Nephron (organoid): ENCODE data around the gene EGF.

Experiments used
- H3K27ac Mint-ChIP-seq, 3 experiments: 2 replicates each; pipeline ENCODE4 v1.8.0; 2020; ENCODE audit warnings: mixed read lengths in 3 of 3, mild to moderate bottlenecking in 2 of 3, moderate library complexity in 1 of 3
- H3K27me3 Mint-ChIP-seq: 2 replicates; pipeline ENCODE4 v1.8.0; 2021; ENCODE audit warnings: low read depth, mild to moderate bottlenecking, moderate library complexity, mixed read lengths
- H3K36me3 Mint-ChIP-seq: 2 replicates; pipeline ENCODE4 v1.8.0; 2020; ENCODE audit warnings: low read depth, mixed read lengths
- H3K4me1 Mint-ChIP-seq: 2 replicates; pipeline ENCODE4 v1.8.0; 2020; ENCODE audit warnings: mixed read lengths
- H3K4me3 Mint-ChIP-seq, 3 experiments: 2 replicates each; pipeline ENCODE4 v1.8.0; 2020; ENCODE audit warnings: mild to moderate bottlenecking in 3 of 3, mixed read lengths in 3 of 3, moderate library complexity in 2 of 3
- H3K9me3 Mint-ChIP-seq: 2 replicates; pipeline ENCODE4 v1.8.0; 2020; ENCODE audit warnings: mixed read lengths
- TF ChIP-seq, protein P1 (sequence below), 3 experiments: fragments of 200-600 bp; sonication (generic); IDR thresholded peaks; one replicate each; pipeline ENCODE4 v1.5.0; 2021; ENCODE audit warnings: antibody characterized with exemption in 3 of 3; ENCODE audit not compliant: unreplicated experiment in 3 of 3

Gene EGF

DNA sequence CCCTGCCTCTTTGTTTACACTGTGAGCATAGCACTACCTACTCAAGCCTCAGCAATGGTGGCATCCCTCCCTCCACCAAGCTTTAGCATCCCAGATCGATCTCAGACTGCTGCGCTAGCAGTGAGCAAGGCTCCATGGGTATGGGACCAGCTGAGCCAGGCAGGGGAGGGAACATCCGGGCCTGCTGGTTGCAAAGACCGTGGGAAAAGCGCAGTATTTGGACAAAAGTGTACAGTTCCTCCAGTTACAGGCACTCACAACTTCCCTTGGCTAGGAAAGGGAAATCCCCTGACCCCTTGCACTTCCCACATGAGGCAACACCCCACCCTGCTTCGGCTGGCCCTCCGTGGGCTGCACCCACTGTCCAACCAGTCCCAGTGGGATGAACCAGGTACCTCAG, 26.5 kb downstream of the EGF start:
- Mint-ChIP-seq H3K9me3 (peaks cover 27% of the 10 kb centered on the region), H3K4me3 (no peak overlapping the region), H3K27ac (no peak overlapping the region), H3K36me3 (no peaks in the 10 kb centered on the region), H3K4me1 (no peaks in the 10 kb centered on the region), H3K27me3 (peaks cover 4% of the 10 kb centered on the region)
- TF ChIP-seq, protein P1, sequence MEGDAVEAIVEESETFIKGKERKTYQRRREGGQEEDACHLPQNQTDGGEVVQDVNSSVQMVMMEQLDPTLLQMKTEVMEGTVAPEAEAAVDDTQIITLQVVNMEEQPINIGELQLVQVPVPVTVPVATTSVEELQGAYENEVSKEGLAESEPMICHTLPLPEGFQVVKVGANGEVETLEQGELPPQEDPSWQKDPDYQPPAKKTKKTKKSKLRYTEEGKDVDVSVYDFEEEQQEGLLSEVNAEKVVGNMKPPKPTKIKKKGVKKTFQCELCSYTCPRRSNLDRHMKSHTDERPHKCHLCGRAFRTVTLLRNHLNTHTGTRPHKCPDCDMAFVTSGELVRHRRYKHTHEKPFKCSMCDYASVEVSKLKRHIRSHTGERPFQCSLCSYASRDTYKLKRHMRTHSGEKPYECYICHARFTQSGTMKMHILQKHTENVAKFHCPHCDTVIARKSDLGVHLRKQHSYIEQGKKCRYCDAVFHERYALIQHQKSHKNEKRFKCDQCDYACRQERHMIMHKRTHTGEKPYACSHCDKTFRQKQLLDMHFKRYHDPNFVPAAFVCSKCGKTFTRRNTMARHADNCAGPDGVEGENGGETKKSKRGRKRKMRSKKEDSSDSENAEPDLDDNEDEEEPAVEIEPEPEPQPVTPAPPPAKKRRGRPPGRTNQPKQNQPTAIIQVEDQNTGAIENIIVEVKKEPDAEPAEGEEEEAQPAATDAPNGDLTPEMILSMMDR (IDR thresholded peaks at IDR 0.05; ENCODE audit: unreplicated experiment in 3 of 3): no peak

DNA sequence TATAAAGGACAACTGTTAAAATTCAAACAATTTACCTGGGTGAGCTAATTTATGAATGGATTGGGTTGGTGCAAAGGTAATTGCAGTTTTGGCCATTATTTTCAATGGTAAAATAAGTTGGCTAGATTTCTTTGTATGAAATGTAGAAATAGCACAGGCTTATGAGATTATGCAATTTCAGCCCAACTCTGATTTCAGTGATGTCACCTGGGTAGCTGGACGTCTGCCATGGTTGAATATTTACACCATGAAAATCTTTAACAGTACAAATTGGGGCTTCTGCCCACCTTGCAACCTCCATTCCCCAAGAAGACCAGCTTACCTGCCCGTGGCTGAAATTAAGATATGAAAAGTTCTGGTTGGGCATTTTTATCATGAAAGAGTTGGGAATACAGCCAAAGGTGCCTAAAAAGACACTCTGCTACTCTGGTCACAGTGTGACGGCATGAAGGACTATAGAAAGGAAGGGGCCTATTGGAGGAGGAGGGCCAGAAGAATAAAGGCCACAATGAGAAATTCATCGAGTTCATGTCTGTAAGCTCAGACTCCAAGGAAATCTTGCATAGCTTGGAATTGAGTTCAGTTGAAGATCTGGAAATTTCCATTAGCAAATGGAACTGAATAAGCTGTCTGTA, 29.7 kb downstream of the EGF start:
- Mint-ChIP-seq H3K36me3 (no peaks in the 10 kb centered on the region), H3K27ac (no peak overlapping the region), H3K4me1 (no peaks in the 10 kb centered on the region), H3K4me3 (no peak overlapping the region), H3K27me3 (no peaks in the 10 kb centered on the region), H3K9me3 (peaks cover under 1% of the 10 kb centered on the region)
- TF ChIP-seq, protein P1 (IDR thresholded peaks at IDR 0.05; ENCODE audit: unreplicated experiment in 3 of 3): no peak

DNA sequence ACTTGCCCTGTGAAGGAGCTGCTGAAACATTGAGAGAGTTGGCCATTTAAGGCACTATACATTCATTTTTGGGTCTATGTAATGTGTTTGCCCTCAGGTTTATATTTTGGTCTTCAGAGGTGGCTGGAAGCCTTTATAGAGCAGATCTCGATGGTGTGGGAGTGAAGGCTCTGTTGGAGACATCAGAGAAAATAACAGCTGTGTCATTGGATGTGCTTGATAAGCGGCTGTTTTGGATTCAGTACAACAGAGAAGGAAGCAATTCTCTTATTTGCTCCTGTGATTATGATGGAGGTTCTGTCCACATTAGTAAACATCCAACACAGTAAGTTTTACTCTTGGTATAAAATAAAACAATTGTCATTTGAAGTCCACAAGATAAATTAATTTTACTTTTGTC, 31.1 kb downstream of the EGF start:
- Mint-ChIP-seq H3K36me3 (no peaks in the 10 kb centered on the region), H3K27ac (no peak overlapping the region), H3K4me3 (no peak overlapping the region), H3K27me3 (no peaks in the 10 kb centered on the region), H3K9me3 (no peaks in the 10 kb centered on the region), H3K4me1 (no peaks in the 10 kb centered on the region)
- TF ChIP-seq, protein P1 (IDR thresholded peaks at IDR 0.05; ENCODE audit: unreplicated experiment in 3 of 3): no peak

DNA sequence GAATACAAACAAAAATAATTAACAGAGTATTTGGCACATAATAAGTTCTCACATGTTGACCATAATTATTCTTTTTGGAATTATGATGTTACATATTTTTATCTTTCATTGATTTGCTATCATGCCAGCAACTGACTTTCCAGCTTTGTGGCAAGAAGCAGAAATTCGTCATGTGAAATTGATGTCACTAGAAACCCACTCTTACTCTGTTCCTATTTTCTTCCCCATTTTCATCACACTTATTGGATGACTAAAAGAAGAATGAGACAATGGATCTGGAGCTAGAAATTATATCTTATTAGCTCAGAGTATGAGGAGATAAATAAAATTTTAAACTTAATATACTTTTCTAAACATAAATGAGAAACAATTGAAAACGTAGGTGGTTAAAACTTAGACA, 31.9 kb downstream of the EGF start:
- Mint-ChIP-seq H3K27ac (no peak overlapping the region), H3K27me3 (no peaks in the 10 kb centered on the region), H3K4me3 (no peak overlapping the region), H3K9me3 (no peaks in the 10 kb centered on the region), H3K4me1 (no peaks in the 10 kb centered on the region), H3K36me3 (no peaks in the 10 kb centered on the region)
- TF ChIP-seq, protein P1 (IDR thresholded peaks at IDR 0.05; ENCODE audit: unreplicated experiment in 3 of 3): no peak

DNA sequence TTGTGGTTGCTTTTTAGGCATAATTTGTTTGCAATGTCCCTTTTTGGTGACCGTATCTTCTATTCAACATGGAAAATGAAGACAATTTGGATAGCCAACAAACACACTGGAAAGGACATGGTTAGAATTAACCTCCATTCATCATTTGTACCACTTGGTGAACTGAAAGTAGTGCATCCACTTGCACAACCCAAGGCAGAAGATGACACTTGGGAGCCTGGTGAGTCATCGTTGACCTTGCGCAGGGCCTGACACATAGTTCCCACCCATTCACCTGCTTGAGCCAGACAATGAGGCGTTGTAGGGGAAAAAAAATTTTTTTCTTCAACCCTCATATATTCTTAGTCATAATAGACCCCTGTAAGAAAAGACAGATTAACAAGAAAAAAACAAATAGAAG, 32.4 kb downstream of the EGF start:
- TF ChIP-seq, protein P1 (IDR thresholded peaks at IDR 0.05; ENCODE audit: unreplicated experiment in 3 of 3): no peak
- Mint-ChIP-seq H3K4me3 (no peak overlapping the region), H3K9me3 (no peaks in the 10 kb centered on the region), H3K36me3 (no peaks in the 10 kb centered on the region), H3K27ac (no peak overlapping the region), H3K27me3 (no peaks in the 10 kb centered on the region), H3K4me1 (no peaks in the 10 kb centered on the region)

DNA sequence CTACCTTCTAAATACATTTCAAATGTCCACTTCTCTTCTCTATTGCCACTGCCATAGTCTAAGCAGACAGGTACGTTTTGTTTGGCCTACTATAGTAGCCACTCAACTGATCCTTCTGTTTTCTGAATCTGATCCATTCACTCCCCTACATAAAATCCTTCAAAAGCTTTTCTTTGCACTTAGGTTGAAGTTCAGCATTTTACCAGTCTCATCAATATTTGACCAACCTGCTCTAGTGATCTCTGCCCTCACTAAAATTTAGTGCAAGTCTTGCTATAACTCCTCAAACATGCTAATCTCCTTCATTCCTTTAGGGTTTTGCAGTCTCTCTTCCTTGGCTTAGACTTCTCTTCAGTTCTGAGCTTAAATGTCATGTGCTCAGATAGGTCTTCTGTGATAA, 33.4 kb downstream of the EGF start:
- H3K4me1 Mint-ChIP-seq: no peaks in the 10 kb centered on the region
- no peaks in the 10 kb centered on the region for H3K9me3 Mint-ChIP-seq
- no peak overlapping the region for H3K27ac Mint-ChIP-seq
- no peak overlapping the region for H3K4me3 Mint-ChIP-seq
- no peaks in the 10 kb centered on the region for H3K36me3 Mint-ChIP-seq
- no peaks in the 10 kb centered on the region for H3K27me3 Mint-ChIP-seq
- TF ChIP-seq, protein P1 (IDR thresholded peaks at IDR 0.05; ENCODE audit: unreplicated experiment in 3 of 3): no peak
